NT2/D1 (cell line): ENCODE measurements around the gene CSTF1.

ENCODE experiments used
- DNase-seq: peaks from one replicate; pipeline ENCODE4 v3.0.0-alpha.2; 2011; ENCODE audit warnings: low read depth, low spot score
- H3K27me3 ChIP-seq: 2 replicates; pipeline ENCODE4 v1.6.0; 2011; ENCODE audit warnings: mild to moderate bottlenecking; ENCODE audit not compliant: insufficient read length, insufficient read depth
- H3K36me3 ChIP-seq: 2 replicates; pipeline ENCODE4 v1.6.1; 2011; ENCODE audit warnings: mild to moderate bottlenecking, low read length, mixed read lengths; ENCODE audit not compliant: insufficient read depth, insufficient read length
- H3K4me1 ChIP-seq: 2 replicates; pipeline ENCODE4 v1.5.1; 2011; ENCODE audit not compliant: insufficient read depth, insufficient read length
- H3K4me3 ChIP-seq: 2 replicates; pipeline ENCODE4 v1.5.1; 2011; ENCODE audit warnings: low read depth; ENCODE audit not compliant: insufficient read length
- H3K9ac ChIP-seq: 2 replicates; pipeline ENCODE4 v1.6.0; 2011; ENCODE audit warnings: low read depth; ENCODE audit not compliant: insufficient read length
- H3K9me3 ChIP-seq: 2 replicates; pipeline ENCODE4 v1.5.1; 2011; ENCODE audit warnings: mild to moderate bottlenecking, low read length; ENCODE audit not compliant: insufficient read depth
- SUZ12 ChIP-seq: IDR thresholded peaks from 2 replicates; pipeline ENCODE4 v1.6.1; 2011; ENCODE audit not compliant: insufficient read length, insufficient read depth; ENCODE audit errors: extremely low read depth
- YY1 ChIP-seq: IDR thresholded peaks from 2 replicates; pipeline ENCODE4 v1.6.1; 2011; ENCODE audit not compliant: insufficient read length, insufficient read depth
- ZNF274 ChIP-seq: IDR thresholded peaks from 2 replicates; pipeline ENCODE4 v1.6.1; 2011; ENCODE audit warnings: mild to moderate bottlenecking, low read depth, low read length

CSTF1 gene

GRCh38 chr20:56392132-56392880, at the start of gene CSTF1, which contains the start of gene AURKA:
TSS of gene CSTF1 (plus strand) at chr20:56392645. CDS start at chr20:56395553, 2,908 bp downstream.
TSS of gene AURKA (minus strand) at chr20:56392215. CDS start at chr20:56388197, 4,018 bp downstream.
- no peaks in the 10 kb centered on the region for H3K27me3 ChIP-seq
- peaks cover 2% of the 10 kb centered on the region for H3K4me1 ChIP-seq
- H3K9me3 ChIP-seq: no peaks in the 10 kb centered on the region
- peak; percentile 99 for DNase-seq
- H3K36me3 ChIP-seq: peaks cover 70% of the 10 kb centered on the region
- peak within 1 kb of the TSS; percentile 95 for H3K9ac ChIP-seq
- peak within 1 kb of the TSS; percentile 97 for H3K4me3 ChIP-seq
- TF ChIP-seq YY1 (peak; percentile 90), SUZ12 (no peak)

GRCh38 chr20:56342783-56343182, 49.7 kb upstream of the CSTF1 start:
- Histone ChIP-seq H3K27me3 (peaks cover 48% of the 10 kb centered on the region), H3K36me3 (no peaks in the 10 kb centered on the region), H3K4me1 (no peaks in the 10 kb centered on the region), H3K9ac (no peak overlapping the region), H3K9me3 (peaks cover 9% of the 10 kb centered on the region), H3K4me3 (no peak overlapping the region)
- DNase-seq: no peak
- TF ChIP-seq SUZ12: no peak
- no peak for TF ChIP-seq ZNF274
- TF ChIP-seq YY1: no peak

GRCh38 chr20:56343861-56344381, 48.5 kb upstream of the CSTF1 start:
- H3K9ac ChIP-seq: peak overlapping the region; percentile 52
- peaks cover 50% of the 10 kb centered on the region for H3K27me3 ChIP-seq
- TF ChIP-seq SUZ12 (no peak), YY1 (no peak), ZNF274 (no peak)
- peaks cover 9% of the 10 kb centered on the region for H3K9me3 ChIP-seq
- peaks cover 3% of the 10 kb centered on the region for H3K4me1 ChIP-seq
- peak overlapping the region; percentile 26 for H3K4me3 ChIP-seq
- H3K36me3 ChIP-seq: no peaks in the 10 kb centered on the region
- peak; percentile 84 for DNase-seq

GRCh38 chr20:56345911-56346310, 46.5 kb upstream of the CSTF1 start:
- Histone ChIP-seq H3K4me1 (peaks cover 3% of the 10 kb centered on the region), H3K4me3 (no peak overlapping the region), H3K27me3 (peaks cover 62% of the 10 kb centered on the region), H3K9me3 (peaks cover 9% of the 10 kb centered on the region), H3K9ac (no peak overlapping the region), H3K36me3 (no peaks in the 10 kb centered on the region)
- no peak for DNase-seq
- TF ChIP-seq SUZ12 (no peak), YY1 (no peak), ZNF274 (no peak)

- peaks cover 3% of the 10 kb centered on the region for H3K4me1 ChIP-seq
- no peak for DNase-seq
- no peak overlapping the region for H3K4me3 ChIP-seq
- H3K9me3 ChIP-seq: peaks cover 5% of the 10 kb centered on the region
- H3K9ac ChIP-seq: no peak overlapping the region
- TF ChIP-seq YY1 (no peak), ZNF274 (no peak), SUZ12 (no peak)
- H3K36me3 ChIP-seq: no peaks in the 10 kb centered on the region
- peaks cover 55% of the 10 kb centered on the region for H3K27me3 ChIP-seq
Measured at GRCh38 chr20:56347628-56348304, 44.7 kb upstream of the CSTF1 start.

- no peaks in the 10 kb centered on the region for H3K9me3 ChIP-seq
- DNase-seq: no peak
- H3K4me3 ChIP-seq: no peak overlapping the region
- H3K36me3 ChIP-seq: no peaks in the 10 kb centered on the region
- H3K9ac ChIP-seq: no peak overlapping the region
- H3K4me1 ChIP-seq: peaks cover 3% of the 10 kb centered on the region
- peaks cover 49% of the 10 kb centered on the region for H3K27me3 ChIP-seq
- TF ChIP-seq YY1: no peak
Measured at GRCh38 chr20:56348305-56348693, 44.1 kb upstream of the CSTF1 start.

- H3K9me3 ChIP-seq: no peaks in the 10 kb centered on the region
- TF ChIP-seq YY1: no peak
- no peak for TF ChIP-seq SUZ12
- no peak for TF ChIP-seq ZNF274
- no peak overlapping the region for H3K4me3 ChIP-seq
- peaks cover 45% of the 10 kb centered on the region for H3K27me3 ChIP-seq
- H3K9ac ChIP-seq: no peak overlapping the region
- peaks cover 3% of the 10 kb centered on the region for H3K4me1 ChIP-seq
- H3K36me3 ChIP-seq: no peaks in the 10 kb centered on the region
- DNase-seq: no peak
Measured at GRCh38 chr20:56348746-56349145, 43.7 kb upstream of the CSTF1 start.
